GM18951 (cell line): ENCODE results near the gene CENPV.

Experiments
- POLR2A ChIP-seq: IDR thresholded peaks from 4 replicates; pipeline ENCODE4 v1.6.1; 2011; ENCODE audit warnings: mild to moderate bottlenecking; ENCODE audit not compliant: insufficient read length, insufficient read depth; ENCODE audit errors: extremely low read depth
- in situ Hi-C: fragments of 300-500 bp; cut with MboI; formaldehyde crosslinking; loops from one replicate; pipeline ENCODE4 v1.12.0; 2022; ENCODE audit warnings: low sequenced_read_pairs, mixed read lengths, inconsistent platforms; ENCODE audit not compliant: unreplicated experiment

Gene CENPV

GRCh38 chr17:16348586-16348985, 4.7 kb downstream of the CENPV start:
- TF ChIP-seq POLR2A = no peak
- in situ Hi-C loops = no loop called here

GRCh38 chr17:16346721-16347271, 6.5 kb downstream of the CENPV start:
- no peak for TF ChIP-seq POLR2A
- in situ Hi-C loops = no loop called here

DNA sequence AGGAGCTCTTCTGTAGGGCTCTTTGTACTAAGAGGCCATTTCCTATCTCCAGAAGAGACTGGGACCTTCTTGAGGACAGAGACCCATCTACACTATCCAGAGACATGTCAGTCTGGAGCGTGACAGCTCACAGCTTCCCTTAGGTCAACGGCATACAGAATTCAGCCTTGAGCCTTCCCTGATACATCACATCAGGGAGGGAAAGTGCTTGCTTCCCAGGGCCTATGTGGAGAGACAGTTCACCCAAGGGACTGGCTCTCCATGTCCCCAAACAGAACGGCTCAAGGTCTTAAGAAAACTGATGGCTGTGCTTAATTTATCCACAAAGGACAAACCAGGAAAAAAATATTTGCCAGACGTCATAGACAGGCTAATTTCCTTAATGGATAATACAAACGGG, 7.7 kb downstream of the CENPV start:
- TF ChIP-seq POLR2A = no peak
- in situ Hi-C loops = no loop called here

- in situ Hi-C loops = no loop called here
- TF ChIP-seq POLR2A = no peak
Measured at GRCh38 chr17:16343569-16343968, 9.7 kb downstream of the CENPV start.

DNA sequence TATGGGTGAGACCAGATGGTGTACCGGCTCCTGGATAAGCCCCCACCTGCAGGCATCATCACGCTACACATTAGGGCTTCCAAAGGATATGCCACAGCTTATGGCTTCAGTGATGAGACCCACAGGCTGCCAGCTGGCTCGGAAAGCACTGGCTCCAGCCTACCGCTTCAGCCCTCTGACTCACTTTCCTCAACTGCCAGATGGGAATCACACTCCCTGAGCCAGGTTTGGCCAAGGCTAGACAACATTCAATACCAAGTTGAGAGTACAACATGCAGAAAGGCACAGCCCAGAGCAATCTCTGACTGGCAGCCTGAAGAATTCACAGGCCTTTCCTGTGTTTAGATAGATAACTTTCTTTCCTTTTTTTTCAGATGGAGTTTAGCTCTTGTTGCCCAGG, 10.3 kb downstream of the CENPV start:
- no peak for TF ChIP-seq POLR2A
- in situ Hi-C loops = no loop called here

GRCh38 chr17:16339959-16340358, 13.3 kb downstream of the CENPV start:
- in situ Hi-C loops = no loop called here
- no peak for TF ChIP-seq POLR2A

GRCh38 chr17:16339402-16339801, 13.9 kb downstream of the CENPV start:
- in situ Hi-C loops = no loop called here
- no peak for TF ChIP-seq POLR2A

DNA sequence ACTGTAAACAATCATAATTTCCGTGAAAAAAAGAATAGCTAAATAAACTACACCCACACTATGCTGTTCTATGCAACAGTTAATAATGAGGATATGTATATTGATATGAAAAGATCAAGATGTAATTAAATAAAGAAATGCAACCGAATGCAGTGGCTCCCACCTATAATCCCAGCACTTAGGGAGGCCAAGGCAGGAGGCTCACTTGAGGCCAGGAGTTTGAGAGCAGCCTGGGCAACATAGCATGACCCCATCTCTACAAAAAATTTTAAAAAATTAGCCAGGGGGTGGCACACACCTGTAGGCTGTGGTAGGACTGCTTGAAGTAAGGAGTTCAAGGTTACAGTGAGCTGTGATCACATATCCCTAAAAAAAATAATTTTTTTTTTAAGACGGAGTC, 14.9 kb downstream of the CENPV start:
- no peak for TF ChIP-seq POLR2A
- in situ Hi-C loops = no loop called here

DNA sequence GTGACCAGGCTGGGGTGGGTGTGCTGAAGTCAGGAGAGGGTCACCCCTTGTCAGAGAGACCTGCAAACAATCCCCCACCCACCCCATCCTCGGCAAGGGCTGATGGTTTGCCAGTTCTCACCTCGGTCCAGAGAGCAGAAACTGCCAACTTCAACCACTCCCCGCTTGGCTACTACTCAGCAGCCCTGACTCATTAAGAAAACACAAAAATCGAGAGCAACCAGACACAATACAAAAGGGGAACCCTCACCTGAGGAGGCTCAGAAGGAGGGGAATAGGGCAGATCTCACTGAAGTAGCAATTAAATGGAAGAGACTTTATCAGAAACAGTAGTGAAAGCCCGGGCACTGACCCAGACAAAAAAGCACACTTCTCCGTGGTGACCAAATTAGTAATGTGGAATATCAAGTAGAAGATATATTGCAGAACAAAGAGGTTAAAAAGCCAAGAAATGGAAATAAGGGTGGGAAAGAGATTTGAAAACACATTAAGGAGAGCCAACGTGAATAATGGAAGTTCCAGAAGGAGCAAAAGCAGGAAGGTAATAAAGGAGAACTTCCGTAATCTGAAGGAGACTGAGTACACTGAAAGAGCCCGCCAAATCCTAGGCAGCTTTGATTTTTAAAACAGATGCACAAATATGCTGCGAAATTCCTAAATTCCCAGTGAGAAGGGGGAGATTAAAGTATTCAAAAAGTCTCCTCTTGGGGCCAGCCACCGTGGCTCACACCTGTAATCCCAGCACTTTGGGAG, 23.6 kb downstream of the CENPV start:
- in situ Hi-C loops = no loop called here
- no peak for TF ChIP-seq POLR2A

- in situ Hi-C loops = no loop called here
- TF ChIP-seq POLR2A = no peak
Measured at GRCh38 chr17:16328997-16329396, 24.3 kb downstream of the CENPV start.

- in situ Hi-C loops = no loop called here
- no peak for TF ChIP-seq POLR2A
Measured at GRCh38 chr17:16327018-16327417, 26.3 kb downstream of the CENPV start.

- no peak for TF ChIP-seq POLR2A
- in situ Hi-C loops = no loop called here
Measured at GRCh38 chr17:16325964-16326363, 27.3 kb downstream of the CENPV start.

GRCh38 chr17:16322636-16323035, 30.6 kb downstream of the CENPV start:
- in situ Hi-C loops = no loop called here

DNA sequence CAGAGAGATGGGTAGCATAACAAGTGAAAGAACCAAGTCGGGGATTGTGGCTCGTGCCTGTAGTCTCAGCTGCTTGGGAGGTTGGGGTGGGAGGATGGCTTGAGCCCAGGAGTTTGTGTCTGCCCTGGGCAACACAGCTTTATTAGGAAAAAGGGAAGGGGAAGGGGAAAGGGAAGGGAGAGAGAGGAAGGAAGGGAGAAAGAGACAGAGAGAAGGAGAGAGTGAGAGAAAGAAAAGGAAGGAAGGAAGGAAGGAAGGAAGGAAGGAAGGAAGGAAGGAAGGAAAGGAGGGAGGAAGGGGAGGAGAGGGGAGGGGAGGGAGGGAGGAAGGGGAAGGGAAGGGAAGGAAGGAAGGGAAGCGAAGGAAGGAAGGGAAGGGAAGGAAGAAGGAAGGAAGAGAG, 33.3 kb downstream of the CENPV start:
- no peak for TF ChIP-seq POLR2A
- in situ Hi-C loops = no loop called here

More at GRCh38 chr17:16322636-16323035, 30.6 kb downstream of the CENPV start:
- TF ChIP-seq POLR2A = no peak
